PC-3 (cell line): ENCODE results near the gene BSCL2. TPM values are rescaled to one million over a fixed set of nuclear protein-coding genes. Genes with fewer than 3 reads are reported as not detected.
"Not testable (repeated sequence)": the region's sequence is repeated elsewhere in the genome, so short reads cannot be mapped to it uniquely, and the experiment has no call there.

ENCODE experiments used
- ATAC-seq: fragments of 200-7000 bp; cut with Tn5 transposase; 2 replicates; pipeline ENCODE4 v1.9.1; 2020; ENCODE audit warnings: mild to moderate bottlenecking, moderate library complexity
- BruUV-seq: library from RNA; stranded (reverse); fragments of 400-500 nt; replicated peaks from 2 replicates; lab custom pipeline; 2021; lab: Mats Ljungman, UMichigan
- CTCF ChIA-PET: fragments of 300-600 bp; sonication (Branson Sonifier 250); formaldehyde crosslinking; loops from one replicate; lab custom pipeline; 2022; ENCODE audit warnings: antibody characterized with exemption; lab: Charles Lee
- POLR2A ChIA-PET: fragments of 300-600 bp; sonication (Branson Sonifier 250); formaldehyde crosslinking; loops from one replicate; lab custom pipeline; 2022; ENCODE audit warnings: antibody characterized with exemption; ENCODE audit not compliant: unreplicated experiment; lab: Charles Lee
- DNase-seq: peaks from one replicate; pipeline ENCODE4 v3.0.0-alpha.2; 2015
- H2AFZ ChIP-seq: fragments of 300-600 bp; sonication (generic); 2 replicates; pipeline ENCODE4 v1.6.0; 2016; ENCODE audit warnings: antibody characterized with exemption, low read length
- H3F3A ChIP-seq: fragments of 300-600 bp; sonication (generic); one replicate; pipeline ENCODE4 v1.6.0; 2017; ENCODE audit warnings: antibody characterized with exemption, low read length, control low read depth, mild to moderate bottlenecking; ENCODE audit not compliant: unreplicated experiment
- H3K27ac ChIP-seq: fragments of 300-600 bp; sonication (generic); 2 replicates; pipeline ENCODE4 v1.5.1; 2016; ENCODE audit warnings: mild to moderate bottlenecking, low read length
- H3K27me3 ChIP-seq: fragments of 300-600 bp; sonication (generic); 2 replicates; pipeline ENCODE4 v1.6.1; 2016; ENCODE audit warnings: low read length, mixed read lengths
- H3K36me3 ChIP-seq: fragments of 300-600 bp; sonication (generic); 2 replicates; pipeline ENCODE4 v1.6.1; 2016; ENCODE audit warnings: low read depth, mixed run types, low read length, mixed read lengths
- H3K4me1 ChIP-seq: fragments of 300-600 bp; sonication (generic); 2 replicates; pipeline ENCODE4 v1.5.1; 2016; ENCODE audit warnings: low read length; ENCODE audit not compliant: insufficient read depth
- H3K4me2 ChIP-seq: fragments of 300-600 bp; sonication (generic); 2 replicates; pipeline ENCODE4 v1.6.0; 2016; ENCODE audit warnings: low read length
- H3K4me3 ChIP-seq: fragments of 300-600 bp; sonication (generic); 2 replicates; pipeline ENCODE4 v1.5.1; 2016; ENCODE audit warnings: mild to moderate bottlenecking, low read length, mixed read lengths
- H3K79me2 ChIP-seq: fragments of 300-600 bp; sonication (generic); 2 replicates; pipeline ENCODE4 v1.6.1; 2017; ENCODE audit warnings: low read length, mixed read lengths
- H3K9ac ChIP-seq: fragments of 300-600 bp; sonication (generic); 2 replicates; pipeline ENCODE4 v1.6.0; 2016; ENCODE audit warnings: mild to moderate bottlenecking, low read length
- H3K9me2 ChIP-seq: fragments of 300-600 bp; sonication (generic); replicated peaks from 2 replicates; pipeline ENCODE4 v1.6.1; 2016; ENCODE audit warnings: mixed run types, low read length, mixed read lengths
- H3K9me3 ChIP-seq: fragments of 300-600 bp; sonication (generic); 2 replicates; pipeline ENCODE4 v1.6.1; 2016; ENCODE audit warnings: low read length, mixed read lengths
- H4K20me1 ChIP-seq: fragments of 300-600 bp; sonication (generic); 2 replicates; pipeline ENCODE4 v1.6.1; 2016; ENCODE audit warnings: low read length, mixed read lengths
- EZH2 ChIP-seq: fragments of 300-600 bp; sonication (generic); IDR thresholded peaks from one replicate; pipeline ENCODE4 v1.6.1; 2017; ENCODE audit warnings: antibody characterized with exemption, mild to moderate bottlenecking, low read length; ENCODE audit not compliant: unreplicated experiment
- EZH2phosphoT487 ChIP-seq: fragments of 300-600 bp; sonication (generic); IDR thresholded peaks from 2 replicates; pipeline ENCODE4 v1.6.1; 2018; ENCODE audit warnings: mild to moderate bottlenecking, antibody characterized with exemption, low read length, borderline replicate concordance
- intact Hi-C: fragments of 100-400 bp; cut with micrococcal nuclease; formaldehyde crosslinking; loops from 2 replicates; pipeline ENCODE4 v1.9.0; 2023
- total RNA-seq: library from RNA; depleted of rRNA; stranded (reverse); fragments of >200 nt; gene quantifications from 2 replicates; pipeline ENCODE4 v1.2.3, GENCODE V29; 2014
- TF ChIP-seq, protein P1 (sequence below): fragments of 300-600 bp; sonication (generic); conservative IDR thresholded peaks from 2 replicates; pipeline ENCODE4 v1.5.1; 2017; ENCODE audit warnings: antibody characterized with exemption, low read depth, mild to moderate bottlenecking, low read length

Gene BSCL2
- total RNA-seq, 1 experiment from 2014 or later, result 65.7 TPM

DNA sequence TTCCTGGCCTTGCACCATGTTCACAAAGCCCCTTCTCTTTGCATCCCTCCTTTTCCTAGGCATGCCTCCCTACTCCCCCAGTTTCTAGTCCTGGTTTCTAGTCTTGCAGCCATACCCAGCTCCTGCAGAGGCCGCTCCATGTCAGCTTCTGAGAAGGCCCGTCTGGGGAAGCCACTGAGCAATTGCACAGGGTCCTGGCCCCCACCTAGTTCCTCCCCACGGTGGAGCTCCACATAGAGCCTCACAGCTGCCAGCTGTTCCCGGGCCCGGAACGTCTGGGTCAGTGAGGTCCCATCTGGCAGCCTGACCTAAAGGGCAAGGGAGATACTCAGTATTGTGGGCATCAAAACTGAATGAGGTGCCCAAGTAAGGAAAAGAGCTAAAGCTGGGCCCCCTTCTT is 30.5 kb downstream of the BSCL2 start:
- TF ChIP-seq EZH2phosphoT487, result no peak
- no peak for ATAC-seq

DNA sequence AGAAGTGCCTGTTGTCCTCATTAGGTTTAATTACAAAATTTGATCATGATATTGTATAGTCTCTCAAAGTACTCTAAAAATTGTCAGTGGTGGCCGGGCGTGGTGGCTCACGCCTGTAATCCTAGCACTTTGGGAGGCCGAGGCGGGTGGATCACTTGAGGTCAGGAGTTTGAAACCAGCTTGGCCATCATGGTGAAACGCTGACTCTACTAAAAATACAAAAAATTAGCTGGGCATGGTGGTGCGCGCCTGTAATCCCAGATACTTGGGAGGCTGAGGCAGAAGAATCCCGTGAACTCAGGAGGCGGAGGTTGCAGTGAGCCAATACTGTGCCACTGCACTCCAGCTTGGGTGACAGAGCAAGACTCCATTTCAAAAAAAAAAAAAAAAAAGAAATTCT is 31.8 kb downstream of the BSCL2 start:
- H3K27ac ChIP-seq, H3K9ac ChIP-seq, H3K9me3 ChIP-seq, H2AFZ ChIP-seq, H3K4me3 ChIP-seq, BruUV-seq, H3K9me2 ChIP-seq, H3K4me2 ChIP-seq, H3K27me3 ChIP-seq, H3K36me3 ChIP-seq, H4K20me1 ChIP-seq, DNase-seq, H3F3A ChIP-seq, POLR2A ChIA-PET, ATAC-seq: not testable (repeated sequence)
- peaks cover 70% of the 10 kb centered on the region for H3K79me2 ChIP-seq
- CTCF ChIA-PET, result interaction anchor here (0.6 kb wide), 2 partner anchors 11 to 1241 kb away, joined by 3 to 8 read pairs; no protein-coding TSS in a partner anchor
- H3K4me1 ChIP-seq, result peaks cover 36% of the 10 kb centered on the region
- intact Hi-C loops, result loop anchor here (5.0 kb wide), 1 partner anchor 52 kb away; the partner anchor contains the start of genes HNRNPUL2 and TTC9C

More for the DNA sequence above, 30.5 kb downstream of the BSCL2 start:
- H3K36me3 ChIP-seq, result peaks cover 4% of the 10 kb centered on the region
- H4K20me1 ChIP-seq, result no peaks in the 10 kb centered on the region
- no peaks in the 10 kb centered on the region for H3K9me2 ChIP-seq
- POLR2A ChIA-PET, result interaction anchor here (0.6 to 1.6 kb wide), 2 partner anchors 12 to 33 kb away, joined by 5 to 6 read pairs; partner anchors contain the start of genes C11orf98 and CSKMT
- intact Hi-C loops, result loop anchor here (5.0 kb wide), 1 partner anchor 51 kb away; the partner anchor contains the start of genes HNRNPUL2 and TTC9C
- no peak overlapping the region for H3K27ac ChIP-seq
- CTCF ChIA-PET, result interaction anchor here (0.5 to 0.7 kb wide), 2 partner anchors 185 to 344 kb away, joined by 3 to 15 read pairs; no protein-coding TSS in a partner anchor
- no peak for DNase-seq
- no peak overlapping the region for H3K9ac ChIP-seq
- no peak overlapping the region for H2AFZ ChIP-seq
- H3K79me2 ChIP-seq, result peaks cover 57% of the 10 kb centered on the region
- H3K4me2 ChIP-seq, result peak overlapping the region; percentile 94
- H3K9me3 ChIP-seq, result no peaks in the 10 kb centered on the region
- H3K27me3 ChIP-seq, result no peaks in the 10 kb centered on the region
- peaks cover 34% of the 10 kb centered on the region for H3K4me1 ChIP-seq
- BruUV-seq, result no TSS peak
- no peak overlapping the region for H3K4me3 ChIP-seq
- H3F3A ChIP-seq, result peaks cover 8% of the 10 kb centered on the region

DNA sequence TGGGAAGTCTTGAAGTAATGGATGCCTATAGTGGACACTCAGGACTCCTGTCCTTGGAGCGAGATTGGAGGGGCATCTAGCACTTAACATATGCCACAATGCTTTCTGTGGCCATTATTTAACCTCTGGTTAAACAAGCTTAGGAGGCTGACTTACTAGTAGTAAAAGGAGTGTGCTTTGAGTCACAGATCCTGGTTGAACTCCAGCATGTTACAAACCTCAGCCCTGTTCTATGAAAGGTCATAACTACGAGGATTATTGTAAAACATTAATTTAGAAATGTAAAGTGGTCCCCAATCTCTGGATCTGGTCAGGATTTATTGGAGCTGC is 34.1 kb downstream of the BSCL2 start:
- Histone ChIP-seq H3K4me3 (peak overlapping the region; percentile 92), H3K27me3 (no peaks in the 10 kb centered on the region), H3K4me1 (peaks cover 42% of the 10 kb centered on the region), H3K9me2 (no peaks in the 10 kb centered on the region), H4K20me1 (no peaks in the 10 kb centered on the region), H3K36me3 (peaks cover 4% of the 10 kb centered on the region), H3K4me2 (peak overlapping the region; percentile 85), H2AFZ (no peak overlapping the region), H3K27ac (peak overlapping the region; percentile 80), H3K9ac (0 out of 2 replicates have a peak overlapping the region, but pooled peaks have one; percentile 91), H3F3A (peaks cover 11% of the 10 kb centered on the region), H3K9me3 (no peaks in the 10 kb centered on the region), H3K79me2 (peaks cover 75% of the 10 kb centered on the region)
- DNase-seq (peak; percentile 66), ATAC-seq (peak; percentile 21)
- CTCF ChIA-PET, result no interaction called here
- no peak for TF ChIP-seq EZH2phosphoT487
- TF ChIP-seq, protein P1, sequence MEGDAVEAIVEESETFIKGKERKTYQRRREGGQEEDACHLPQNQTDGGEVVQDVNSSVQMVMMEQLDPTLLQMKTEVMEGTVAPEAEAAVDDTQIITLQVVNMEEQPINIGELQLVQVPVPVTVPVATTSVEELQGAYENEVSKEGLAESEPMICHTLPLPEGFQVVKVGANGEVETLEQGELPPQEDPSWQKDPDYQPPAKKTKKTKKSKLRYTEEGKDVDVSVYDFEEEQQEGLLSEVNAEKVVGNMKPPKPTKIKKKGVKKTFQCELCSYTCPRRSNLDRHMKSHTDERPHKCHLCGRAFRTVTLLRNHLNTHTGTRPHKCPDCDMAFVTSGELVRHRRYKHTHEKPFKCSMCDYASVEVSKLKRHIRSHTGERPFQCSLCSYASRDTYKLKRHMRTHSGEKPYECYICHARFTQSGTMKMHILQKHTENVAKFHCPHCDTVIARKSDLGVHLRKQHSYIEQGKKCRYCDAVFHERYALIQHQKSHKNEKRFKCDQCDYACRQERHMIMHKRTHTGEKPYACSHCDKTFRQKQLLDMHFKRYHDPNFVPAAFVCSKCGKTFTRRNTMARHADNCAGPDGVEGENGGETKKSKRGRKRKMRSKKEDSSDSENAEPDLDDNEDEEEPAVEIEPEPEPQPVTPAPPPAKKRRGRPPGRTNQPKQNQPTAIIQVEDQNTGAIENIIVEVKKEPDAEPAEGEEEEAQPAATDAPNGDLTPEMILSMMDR, result no peak
- TF ChIP-seq EZH2, result no peak
- POLR2A ChIA-PET, result interaction anchor here (0.6 kb wide), 1 partner anchor 32 kb away, joined by 3 read pairs; no protein-coding TSS in a partner anchor
- intact Hi-C loops, result loop anchor here (5.0 kb wide), 1 partner anchor 71 kb away; the partner anchor contains the start of gene MTA2
- BruUV-seq, result no TSS peak
